ENCODE data around the gene BAZ1B. TPM values are rescaled to one million over a fixed set of nuclear protein-coding genes. Genes with fewer than 3 reads are reported as not detected.
A peak's percentile ranks its signal among the peaks of the same experiment; 100 is the strongest.

BAZ1B gene
- total and polyA plus RNA-seq, 2 of the 4 experiments (the other 2 are of a cell fraction): 20.2 to 45.0 TPM

GRCh38 chr7:73556208-73557107 is 34.4 kb upstream of the BAZ1B start (continued):
- TF ChIP-seq MAFK (IDR thresholded peaks at IDR 0.05; ENCODE audit: low read depth, low read length) (no peak), RAD21 (IDR thresholded peaks at IDR 0.05; ENCODE audit: low read length) (no peak), RFX5 (IDR thresholded peaks at IDR 0.05; ENCODE audit: low read depth, low read length) (no peak)

- no peak overlapping the region for H2BK120ac ChIP-seq (ENCODE audit: low read depth, low read length)
- H4K20me1 ChIP-seq (ENCODE audit: insufficient read depth, low read length): peaks cover 35% of the 10 kb centered on the region
- no peak overlapping the region for H2AK5ac ChIP-seq (ENCODE audit: low read depth, low read length)
- H2AK9ac ChIP-seq (replicated peaks; ENCODE audit: low read depth, low read length, poor library complexity): peak overlapping the region; percentile 31
- no peak overlapping the region for H2BK20ac ChIP-seq (ENCODE audit: low read depth, low read length)
- dilution Hi-C loops (cut with HindIII; ENCODE audit: low sequenced_read_pairs, unreplicated experiment): no loop called here
- peaks cover 12% of the 10 kb centered on the region for H3K4me1 ChIP-seq (ENCODE audit: control insufficient read depth, insufficient read depth, low read length)
- peaks cover 15 to 52% of the 10 kb centered on the region in 2 experiments for H3K79me1 ChIP-seq (ENCODE audit: low read depth in 1 of 2, low read length in 2 of 2)
- H3K23ac ChIP-seq (ENCODE audit: low read depth, low read length): no peak overlapping the region
- in situ Hi-C loops (cut with MboI; ENCODE audit: low sequenced_read_pairs): no loop called here
- no peak overlapping the region for H4K8ac ChIP-seq (ENCODE audit: low read depth in 2 of 2, low read length in 2 of 2)
- no peak overlapping the region for H3K56ac ChIP-seq (ENCODE audit: extremely low read depth, insufficient read depth, low read length)
- H3K36me3 ChIP-seq (ENCODE audit: control insufficient read depth, insufficient read depth, low read length): peaks cover 12% of the 10 kb centered on the region
- H3K9me3 ChIP-seq (ENCODE audit: control insufficient read depth, insufficient read depth, low read length): no peaks in the 10 kb centered on the region
- 80% methylated on average over 1 of the region's 6 CpGs; no CpG with 5 or more reads in 1 of the 2 experiments for WGBS, 2 experiments (ENCODE audit: extremely low coverage in 2 of 2, insufficient read length in 1 of 2)
- no TSS peak for BruUV-seq (replicated peaks)
- DNase-seq (no peak), ATAC-seq (ENCODE audit: low read depth) (no peak)
- H3K4me2 ChIP-seq (ENCODE audit: low read depth, low read length): no peak overlapping the region
- no peak overlapping the region for H2BK15ac ChIP-seq (ENCODE audit: low read depth, low read length)
- CTCF ChIA-PET: no interaction called here
- H3K14ac ChIP-seq (replicated peaks; ENCODE audit: low read depth, low read length): no peak overlapping the region
- H3K4ac ChIP-seq (ENCODE audit: low read depth, low read length): no peak overlapping the region
- intact Hi-C loops (cut with micrococcal nuclease): no loop called here
- no peak overlapping the region for H2AFZ ChIP-seq (replicated peaks; ENCODE audit: low read length, poor library complexity)
- H4K91ac ChIP-seq (ENCODE audit: insufficient read depth, low read depth, low read length): no peak overlapping the region
- no peak overlapping the region for H3K4me3 ChIP-seq (ENCODE audit: insufficient read depth, low read depth, low read length)
- H3K9ac ChIP-seq (ENCODE audit: low read depth, low read length): no peak overlapping the region
- no peak overlapping the region for H3K18ac ChIP-seq (ENCODE audit: low read depth, low read length)
- H3K9me1 ChIP-seq (ENCODE audit: insufficient read depth, low read length): peaks cover 13% of the 10 kb centered on the region
- H3K27me3 ChIP-seq (ENCODE audit: control insufficient read depth, insufficient read depth, low read length): no peaks in the 10 kb centered on the region
- H2BK5ac ChIP-seq (ENCODE audit: low read depth, low read length, poor library complexity, severe bottlenecking): no peak overlapping the region
- no peak overlapping the region for H4K5ac ChIP-seq (ENCODE audit: low read depth, low read length)
- no peak overlapping the region for H3K27ac ChIP-seq (ENCODE audit: insufficient read depth, low read length)
- POLR2A ChIA-PET (ENCODE audit: unreplicated experiment): no interaction called here
- TF ChIP-seq ELK1 (IDR thresholded peaks at IDR 0.05; ENCODE audit: borderline replicate concordance, low read depth, low read length) (no peak), BHLHE40 (IDR thresholded peaks at IDR 0.05; ENCODE audit: low read depth, low read length) (no peak), SMC3 (IDR thresholded peaks at IDR 0.05; ENCODE audit: low read depth, low read length) (no peak), CEBPB (IDR thresholded peaks at IDR 0.05; ENCODE audit: low read depth, low read length) (no peak), MAZ (IDR thresholded peaks at IDR 0.05; ENCODE audit: borderline replicate concordance, low read depth, low read length) (no peak), POLR2A (IDR thresholded peaks at IDR 0.05; ENCODE audit: low read depth, low read length) (no peak), RFX5 (IDR thresholded peaks at IDR 0.05; ENCODE audit: low read depth, low read length) (no peak), RAD21 (IDR thresholded peaks at IDR 0.05; ENCODE audit: low read length) (no peak)
- TF ChIP-seq, protein P1, sequence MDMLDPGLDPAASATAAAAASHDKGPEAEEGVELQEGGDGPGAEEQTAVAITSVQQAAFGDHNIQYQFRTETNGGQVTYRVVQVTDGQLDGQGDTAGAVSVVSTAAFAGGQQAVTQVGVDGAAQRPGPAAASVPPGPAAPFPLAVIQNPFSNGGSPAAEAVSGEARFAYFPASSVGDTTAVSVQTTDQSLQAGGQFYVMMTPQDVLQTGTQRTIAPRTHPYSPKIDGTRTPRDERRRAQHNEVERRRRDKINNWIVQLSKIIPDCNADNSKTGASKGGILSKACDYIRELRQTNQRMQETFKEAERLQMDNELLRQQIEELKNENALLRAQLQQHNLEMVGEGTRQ (IDR thresholded peaks at IDR 0.05; ENCODE audit: low read depth, low read length): no peak
- TF ChIP-seq, protein P2, sequence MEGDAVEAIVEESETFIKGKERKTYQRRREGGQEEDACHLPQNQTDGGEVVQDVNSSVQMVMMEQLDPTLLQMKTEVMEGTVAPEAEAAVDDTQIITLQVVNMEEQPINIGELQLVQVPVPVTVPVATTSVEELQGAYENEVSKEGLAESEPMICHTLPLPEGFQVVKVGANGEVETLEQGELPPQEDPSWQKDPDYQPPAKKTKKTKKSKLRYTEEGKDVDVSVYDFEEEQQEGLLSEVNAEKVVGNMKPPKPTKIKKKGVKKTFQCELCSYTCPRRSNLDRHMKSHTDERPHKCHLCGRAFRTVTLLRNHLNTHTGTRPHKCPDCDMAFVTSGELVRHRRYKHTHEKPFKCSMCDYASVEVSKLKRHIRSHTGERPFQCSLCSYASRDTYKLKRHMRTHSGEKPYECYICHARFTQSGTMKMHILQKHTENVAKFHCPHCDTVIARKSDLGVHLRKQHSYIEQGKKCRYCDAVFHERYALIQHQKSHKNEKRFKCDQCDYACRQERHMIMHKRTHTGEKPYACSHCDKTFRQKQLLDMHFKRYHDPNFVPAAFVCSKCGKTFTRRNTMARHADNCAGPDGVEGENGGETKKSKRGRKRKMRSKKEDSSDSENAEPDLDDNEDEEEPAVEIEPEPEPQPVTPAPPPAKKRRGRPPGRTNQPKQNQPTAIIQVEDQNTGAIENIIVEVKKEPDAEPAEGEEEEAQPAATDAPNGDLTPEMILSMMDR (conservative IDR thresholded peaks at IDR 0.05; ENCODE audit: low read depth, low read length): no peak
Observed at GRCh38 chr7:73555411-73555982, 33.4 kb upstream of the BAZ1B start.
